Measurements from ENCODE around the gene ATP2B2.

GRCh38 chr3:10443272-10444109 is 61.9 kb downstream of the ATP2B2 start:
- TF ChIP-seq CTCF (IDR thresholded peaks at IDR 0.05; ENCODE audit: control extremely low read depth in 1 of 3, insufficient read depth in 1 of 3, low read depth in 1 of 3, low read length in 3 of 3) (no peak), NRF1 (IDR thresholded peaks at IDR 0.05; ENCODE audit: low read depth, low read length) (no peak), TBP (IDR thresholded peaks at IDR 0.05; ENCODE audit: low read depth, low read length) (no peak), MAFK (IDR thresholded peaks at IDR 0.05; ENCODE audit: low read depth, low read length) (no peak), POLR2A (IDR thresholded peaks at IDR 0.05; ENCODE audit: control extremely low read depth in 1 of 2, low read depth in 2 of 2, low read length in 2 of 2) (no peak), RFX5 (IDR thresholded peaks at IDR 0.05; ENCODE audit: borderline replicate concordance, low read depth, low read length) (no peak), EZH2 (IDR thresholded peaks at IDR 0.05; ENCODE audit: low read depth, low read length, severe bottlenecking) (no peak), CBX5 (IDR thresholded peaks at IDR 0.05; ENCODE audit: low read depth, low read length) (no peak), BACH1 (IDR thresholded peaks at IDR 0.05; ENCODE audit: low read length) (no peak), ATF2 (IDR thresholded peaks at IDR 0.05; ENCODE audit: low read length) (no peak), ATF3 (IDR thresholded peaks at IDR 0.05; ENCODE audit: insufficient read depth, low read depth, low read length) (no peak), GABPA (IDR thresholded peaks at IDR 0.05; ENCODE audit: borderline replicate concordance, insufficient read depth, low read length) (no peak)

Data from H1 (cell line).